Measurements from ENCODE around the gene MOB2.

MOB2 gene

GRCh38 chr11:1455763-1456060, 30.9 kb downstream of the MOB2 start:
- no peak for DNase-seq

GRCh38 chr11:1455032-1455762, 31.4 kb downstream of the MOB2 start:
- no peak for DNase-seq

- no peak for DNase-seq
Measured at GRCh38 chr11:1454576-1454975, 32.0 kb downstream of the MOB2 start.

GRCh38 chr11:1453611-1454034, 33.0 kb downstream of the MOB2 start:
- DNase-seq, result no peak

GRCh38 chr11:1452744-1453143, 33.8 kb downstream of the MOB2 start:
- DNase-seq, result no peak

- DNase-seq, result no peak
Measured at GRCh38 chr11:1451781-1452470, 34.7 kb downstream of the MOB2 start.

GRCh38 chr11:1450949-1451710, 35.4 kb downstream of the MOB2 start:
- no peak for DNase-seq

- no peak for DNase-seq
Measured at GRCh38 chr11:1450344-1450875, 36.2 kb downstream of the MOB2 start.

GRCh38 chr11:1449490-1450243, 36.9 kb downstream of the MOB2 start:
- DNase-seq, result no peak

GRCh38 chr11:1448882-1449281, 37.7 kb downstream of the MOB2 start:
- DNase-seq, result no peak

GRCh38 chr11:1447845-1448825, 38.4 kb downstream of the MOB2 start:
- no peak for DNase-seq

- no peak for DNase-seq
Measured at GRCh38 chr11:1446623-1447022, 40.0 kb downstream of the MOB2 start.

GRCh38 chr11:1445741-1446445, 40.7 kb downstream of the MOB2 start:
- no peak for DNase-seq

- DNase-seq, result no peak
Measured at GRCh38 chr11:1444823-1445422, 41.7 kb downstream of the MOB2 start.

GRCh38 chr11:1444321-1444720, 42.3 kb downstream of the MOB2 start:
- DNase-seq, result no peak

GRCh38 chr11:1443737-1444136, 42.8 kb downstream of the MOB2 start:
- no peak for DNase-seq

GRCh38 chr11:1442807-1443366, 43.7 kb downstream of the MOB2 start:
- DNase-seq, result no peak

GRCh38 chr11:1442163-1442562, 44.4 kb downstream of the MOB2 start:
- DNase-seq, result no peak

- no peak for DNase-seq
Measured at GRCh38 chr11:1440496-1440895, 46.1 kb downstream of the MOB2 start.

GRCh38 chr11:1440066-1440465, 46.5 kb downstream of the MOB2 start:
- no peak for DNase-seq

Data from activated naive CD4-positive, alpha-beta T cell (primary cell).